Gastroesophageal sphincter (tissue), 3 donors: ENCODE results near the gene USP54.

Source experiments
- POLR2A ChIP-seq, 2 donors: fragments of 450-650 bp; IDR thresholded peaks; one replicate each; pipeline ENCODE4 v1.6.1; 2017; ENCODE audit warnings: antibody characterized with exemption in 2 of 2, mild to moderate bottlenecking in 2 of 2, moderate library complexity in 1 of 2
- POLR2AphosphoS5 ChIP-seq: sonication (generic); formaldehyde crosslinking; IDR thresholded peaks from one replicate; pipeline ENCODE4 v1.6.1; 2017; ENCODE audit warnings: antibody characterized with exemption
- TF ChIP-seq, protein P1 (sequence below), 4 experiments: fragments of 200-600 bp in 2 of 4; fragments of 450-650 bp in 2 of 4; sonication (generic) in 1 of 4; IDR thresholded peaks; one replicate each; pipeline ENCODE4 v1.5.1; 2017 to 2019; ENCODE audit warnings: antibody characterized with exemption in 4 of 4, mild to moderate bottlenecking in 2 of 4, moderate library complexity in 2 of 4

DNA sequence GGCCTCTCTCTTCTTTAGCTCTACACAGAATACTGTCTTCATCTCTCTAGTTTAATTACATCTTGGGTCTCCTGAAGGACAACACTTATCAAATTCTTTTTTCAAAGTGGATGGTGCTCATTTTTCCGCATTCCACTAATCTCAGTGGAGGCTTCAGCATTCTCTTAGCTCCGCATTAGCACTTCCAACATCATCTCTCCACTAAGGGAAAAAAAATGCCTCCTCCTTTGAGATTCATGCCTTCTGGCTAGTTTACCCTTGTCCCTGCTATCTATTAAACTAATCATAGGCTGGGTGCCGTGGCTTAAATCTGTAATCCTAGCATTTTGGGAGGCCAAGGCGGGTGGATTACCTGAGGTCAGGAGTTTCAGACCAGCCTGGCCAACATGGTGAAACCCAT, 104.5 kb downstream of the USP54 start:
- TF ChIP-seq, protein P1, sequence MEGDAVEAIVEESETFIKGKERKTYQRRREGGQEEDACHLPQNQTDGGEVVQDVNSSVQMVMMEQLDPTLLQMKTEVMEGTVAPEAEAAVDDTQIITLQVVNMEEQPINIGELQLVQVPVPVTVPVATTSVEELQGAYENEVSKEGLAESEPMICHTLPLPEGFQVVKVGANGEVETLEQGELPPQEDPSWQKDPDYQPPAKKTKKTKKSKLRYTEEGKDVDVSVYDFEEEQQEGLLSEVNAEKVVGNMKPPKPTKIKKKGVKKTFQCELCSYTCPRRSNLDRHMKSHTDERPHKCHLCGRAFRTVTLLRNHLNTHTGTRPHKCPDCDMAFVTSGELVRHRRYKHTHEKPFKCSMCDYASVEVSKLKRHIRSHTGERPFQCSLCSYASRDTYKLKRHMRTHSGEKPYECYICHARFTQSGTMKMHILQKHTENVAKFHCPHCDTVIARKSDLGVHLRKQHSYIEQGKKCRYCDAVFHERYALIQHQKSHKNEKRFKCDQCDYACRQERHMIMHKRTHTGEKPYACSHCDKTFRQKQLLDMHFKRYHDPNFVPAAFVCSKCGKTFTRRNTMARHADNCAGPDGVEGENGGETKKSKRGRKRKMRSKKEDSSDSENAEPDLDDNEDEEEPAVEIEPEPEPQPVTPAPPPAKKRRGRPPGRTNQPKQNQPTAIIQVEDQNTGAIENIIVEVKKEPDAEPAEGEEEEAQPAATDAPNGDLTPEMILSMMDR (IDR thresholded peaks at IDR 0.05): no peak
- TF ChIP-seq POLR2AphosphoS5: no peak
- no peak for TF ChIP-seq POLR2A (IDR thresholded peaks at IDR 0.05)
